ENCODE results near the gene ZNF385A.
A peak's percentile ranks its signal among the peaks of the same experiment; 100 is the strongest.

The ZNF385A gene

DNA sequence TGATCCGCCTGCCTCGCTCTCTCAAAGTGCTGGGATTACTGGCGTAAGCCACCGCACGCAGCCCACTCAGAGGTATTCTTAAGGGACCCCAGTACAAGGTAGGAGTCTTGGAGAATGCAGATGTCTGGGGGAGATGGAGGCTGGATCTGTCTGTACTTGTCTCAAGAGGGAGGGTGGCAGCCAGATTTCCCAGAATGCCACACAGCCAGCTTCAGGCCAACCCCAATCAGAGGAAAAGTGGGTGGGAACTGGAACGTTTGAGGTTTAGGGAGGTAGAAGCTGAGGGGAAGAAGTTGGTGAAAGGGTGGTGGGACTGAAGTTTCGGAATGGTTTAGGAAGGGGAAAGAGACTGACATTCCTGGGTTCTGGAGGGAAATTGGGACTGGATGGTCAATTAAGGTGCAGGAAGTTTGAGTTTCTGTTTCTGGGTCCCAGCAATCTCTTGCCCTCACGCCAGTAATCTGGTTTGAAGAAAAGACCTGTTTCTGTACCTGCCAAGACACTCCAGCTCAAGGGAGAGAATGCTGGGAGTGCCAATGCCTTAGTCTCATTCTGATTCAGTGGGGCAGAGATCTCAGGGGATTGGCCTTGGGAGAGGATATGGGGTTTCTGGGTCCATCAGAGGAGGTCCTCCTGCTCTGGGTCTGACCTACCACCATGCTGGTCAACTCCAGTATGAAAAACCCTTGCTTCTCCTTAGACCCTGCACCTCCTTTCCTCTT is 8.1 kb upstream of the ZNF385A start:
- ATAC-seq (ENCODE audit: low read depth) (no peak), DNase-seq (ENCODE audit: low spot score in 2 of 2) (no peak)
- no peaks in the 10 kb centered on the region for H3K36me3 Mint-ChIP-seq
- H3K27ac Mint-ChIP-seq = no peak overlapping the region
- H3K27me3 Mint-ChIP-seq = no peaks in the 10 kb centered on the region
- peaks cover 28% of the 10 kb centered on the region for H3K4me1 Mint-ChIP-seq
- peak overlapping the region; percentile 43 for H3K4me3 Mint-ChIP-seq
- H3K9me3 Mint-ChIP-seq = no peaks in the 10 kb centered on the region

DNA sequence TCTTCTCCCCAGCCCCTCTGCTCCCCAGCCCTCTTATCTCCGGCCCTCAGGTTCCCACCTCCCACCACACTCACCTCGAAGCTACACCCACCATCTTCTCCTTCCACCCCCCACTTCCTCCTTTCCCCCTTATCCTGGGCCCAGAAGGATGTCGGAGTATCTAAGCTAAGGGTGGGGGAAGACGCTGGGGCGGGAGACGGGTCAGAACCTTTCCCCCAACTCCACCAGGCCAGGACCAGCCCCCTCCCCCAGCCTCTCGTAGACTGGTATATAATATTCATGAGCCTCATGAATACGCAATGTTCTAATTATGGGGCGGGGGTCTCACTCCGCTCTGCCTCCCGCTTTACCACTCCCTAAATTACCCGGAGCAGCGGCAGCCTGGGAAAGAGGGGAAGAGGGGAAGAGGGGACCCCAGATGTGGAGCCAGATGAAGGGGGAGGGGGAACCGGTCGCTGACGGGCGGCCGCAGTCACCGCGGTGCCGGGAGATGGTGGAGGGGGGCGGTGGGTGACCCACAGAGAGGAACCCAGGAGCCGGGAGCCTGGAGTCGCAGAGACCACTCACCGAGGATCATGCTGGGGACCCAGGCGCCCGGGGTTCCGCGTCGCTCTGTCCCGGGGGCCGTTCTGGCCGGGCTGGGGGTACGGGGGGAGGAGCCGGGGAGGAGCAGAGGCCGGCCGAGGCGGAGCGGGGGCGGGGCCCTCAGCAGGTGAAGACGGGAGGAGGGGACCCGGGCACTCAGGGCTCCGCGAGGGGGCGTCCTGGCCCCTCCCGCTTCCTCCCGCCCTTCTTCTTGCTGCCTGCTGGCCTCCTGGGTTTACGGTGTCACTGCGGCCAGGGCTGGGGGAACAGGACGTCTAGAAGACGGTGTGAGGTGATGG is 6.4 kb upstream of the ZNF385A start:
- peaks cover 33% of the 10 kb centered on the region for H3K4me1 Mint-ChIP-seq
- ATAC-seq (ENCODE audit: low read depth) (peak; percentile 91), DNase-seq (ENCODE audit: low spot score in 2 of 2) (peak; percentile 55 to 63)
- no peaks in the 10 kb centered on the region for H3K36me3 Mint-ChIP-seq
- peak overlapping the region; percentile 92 for H3K4me3 Mint-ChIP-seq
- no peaks in the 10 kb centered on the region for H3K27me3 Mint-ChIP-seq
- peak overlapping the region; percentile 1 for H3K27ac Mint-ChIP-seq
- no peaks in the 10 kb centered on the region for H3K9me3 Mint-ChIP-seq

DNA sequence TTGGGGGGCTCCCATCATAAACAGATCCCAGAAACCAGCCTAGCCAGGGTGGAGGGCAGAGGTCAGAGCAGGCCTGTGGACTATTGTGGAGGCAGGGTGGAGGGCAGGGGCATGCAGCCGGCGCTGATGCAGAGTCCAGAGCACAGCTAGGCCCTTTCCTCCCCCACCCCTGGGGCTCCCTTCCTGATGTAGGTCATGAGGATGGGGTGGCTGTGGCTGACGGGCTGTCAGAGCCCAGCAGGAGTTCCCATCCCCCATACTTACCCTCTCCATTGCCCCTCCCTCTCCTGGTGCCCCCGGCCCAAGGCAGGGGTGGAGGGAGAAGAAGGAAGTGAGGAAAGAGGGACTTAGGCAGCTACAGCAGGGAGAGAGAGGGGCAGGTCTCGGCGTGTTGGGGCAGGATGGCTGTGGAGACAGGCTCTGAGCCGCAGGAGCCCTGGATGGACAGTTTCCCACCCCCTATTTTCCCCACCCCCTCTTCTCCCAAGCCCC is 5.7 kb upstream of the ZNF385A start:
- H3K27me3 Mint-ChIP-seq = no peaks in the 10 kb centered on the region
- ATAC-seq (ENCODE audit: low read depth) = no peak
- no peaks in the 10 kb centered on the region for H3K9me3 Mint-ChIP-seq
- peak overlapping the region; percentile 1 for H3K27ac Mint-ChIP-seq
- DNase-seq (ENCODE audit: low spot score in 2 of 2) = no peak
- H3K4me3 Mint-ChIP-seq = peak overlapping the region; percentile 92
- no peaks in the 10 kb centered on the region for H3K36me3 Mint-ChIP-seq
- peaks cover 35% of the 10 kb centered on the region for H3K4me1 Mint-ChIP-seq

DNA sequence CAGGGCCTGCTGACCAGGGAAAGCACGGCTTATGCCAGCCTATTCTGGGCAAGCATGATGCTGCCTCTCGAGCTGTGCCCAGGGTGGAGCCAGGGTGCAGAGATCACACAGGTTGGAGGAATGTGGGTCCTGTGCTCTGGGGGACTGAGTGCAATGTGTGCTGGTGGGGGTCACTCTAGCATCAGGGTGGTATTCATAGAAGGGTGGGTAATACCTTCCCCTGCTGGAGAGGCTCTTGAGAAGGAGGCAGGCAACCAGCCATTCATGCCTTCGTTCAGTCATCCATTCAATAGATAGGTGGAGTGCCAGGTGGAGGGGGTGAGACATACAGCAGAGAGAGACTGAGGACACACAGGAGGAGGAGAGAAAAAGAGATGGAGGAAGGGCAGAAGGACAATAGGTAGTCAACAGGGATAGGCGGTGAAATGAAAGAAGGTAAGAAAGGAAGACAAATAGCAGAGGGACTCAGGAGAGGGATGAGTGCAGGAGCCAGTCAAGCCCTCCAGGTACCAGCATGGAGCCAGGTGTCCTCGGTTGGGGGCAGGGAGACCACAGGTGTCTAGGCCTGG is 5.2 kb upstream of the ZNF385A start:
- Mint-ChIP-seq H3K27ac (peak overlapping the region; percentile 1), H3K9me3 (no peaks in the 10 kb centered on the region), H3K27me3 (no peaks in the 10 kb centered on the region), H3K36me3 (no peaks in the 10 kb centered on the region), H3K4me1 (peaks cover 40% of the 10 kb centered on the region), H3K4me3 (peak overlapping the region; percentile 92)
- ATAC-seq (ENCODE audit: low read depth) (no peak), DNase-seq (ENCODE audit: low spot score in 2 of 2) (no peak)

DNA sequence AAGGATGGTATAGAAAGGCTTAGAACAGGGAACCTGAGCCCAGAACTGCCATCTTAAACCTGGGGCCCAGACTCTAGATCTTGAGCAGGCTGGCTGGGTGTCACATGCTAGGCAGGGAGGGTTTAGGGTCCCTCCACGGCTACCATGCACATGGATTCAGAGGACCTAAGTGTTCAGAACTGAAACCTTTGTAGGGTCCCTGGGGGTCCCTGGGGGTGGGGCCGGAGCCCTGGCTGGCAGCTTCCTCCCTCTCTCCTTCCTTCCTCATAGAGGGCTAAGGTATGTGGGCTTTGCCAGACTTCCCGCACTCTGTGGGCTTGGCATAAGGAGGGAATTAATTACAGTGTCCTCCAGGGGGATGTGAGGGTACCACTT is 4.6 kb upstream of the ZNF385A start:
- no peaks in the 10 kb centered on the region for H3K27me3 Mint-ChIP-seq
- H3K27ac Mint-ChIP-seq = no peak overlapping the region
- ATAC-seq (ENCODE audit: low read depth) = no peak
- H3K36me3 Mint-ChIP-seq = no peaks in the 10 kb centered on the region
- peaks cover 43% of the 10 kb centered on the region for H3K4me1 Mint-ChIP-seq
- no peaks in the 10 kb centered on the region for H3K9me3 Mint-ChIP-seq
- no peak overlapping the region for H3K4me3 Mint-ChIP-seq
- no peak for DNase-seq (ENCODE audit: low spot score in 2 of 2)

DNA sequence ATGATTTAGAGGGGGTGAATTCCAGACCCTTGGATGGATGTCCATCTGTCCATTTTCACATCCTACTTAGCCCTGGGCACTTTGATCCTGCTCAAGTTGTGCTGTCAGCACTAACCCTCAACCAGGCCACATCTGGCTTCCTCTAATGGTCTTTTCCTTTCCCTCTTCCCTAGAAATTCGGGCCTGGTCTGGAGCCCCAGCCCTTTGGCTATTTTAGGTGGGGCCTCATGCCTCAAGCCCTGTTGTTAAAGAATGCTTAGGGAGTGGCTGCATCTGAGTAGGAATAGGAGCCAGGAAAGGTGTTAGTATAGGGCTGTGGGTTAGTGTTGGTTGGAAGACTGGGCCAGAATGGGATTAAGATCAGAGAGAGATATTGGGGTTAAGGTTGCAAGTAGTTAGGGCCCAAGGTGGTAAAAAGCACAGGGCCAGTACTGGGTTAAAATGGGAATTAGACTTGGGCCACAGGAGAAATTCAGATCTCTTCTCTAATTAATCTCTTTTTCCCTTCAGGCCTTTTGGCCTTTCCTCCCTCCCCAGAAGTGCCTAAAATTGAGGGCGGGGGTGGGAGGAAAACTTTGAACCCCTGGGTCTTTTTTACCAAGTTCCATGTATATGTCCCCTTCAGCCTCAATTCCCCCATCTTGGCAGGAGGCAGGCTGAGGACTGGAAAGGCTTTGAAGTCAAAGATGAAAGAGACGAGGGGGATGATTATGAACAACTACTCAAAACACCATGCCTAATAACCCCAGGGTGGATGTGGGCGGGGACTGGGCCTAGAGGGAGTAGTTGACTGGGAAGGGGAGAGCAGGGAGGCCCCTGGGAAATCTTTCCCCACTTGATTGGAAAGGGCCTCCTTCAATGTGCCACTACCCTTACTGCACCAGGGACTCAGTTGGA is 4.0 kb upstream of the ZNF385A start:
- Mint-ChIP-seq H3K9me3 (no peaks in the 10 kb centered on the region), H3K36me3 (no peaks in the 10 kb centered on the region), H3K27ac (peak overlapping the region; percentile 83), H3K4me1 (peaks cover 44% of the 10 kb centered on the region), H3K27me3 (no peaks in the 10 kb centered on the region), H3K4me3 (no peak overlapping the region)
- ATAC-seq (ENCODE audit: low read depth) = no peak
- DNase-seq (ENCODE audit: low spot score in 2 of 2) = no peak

DNA sequence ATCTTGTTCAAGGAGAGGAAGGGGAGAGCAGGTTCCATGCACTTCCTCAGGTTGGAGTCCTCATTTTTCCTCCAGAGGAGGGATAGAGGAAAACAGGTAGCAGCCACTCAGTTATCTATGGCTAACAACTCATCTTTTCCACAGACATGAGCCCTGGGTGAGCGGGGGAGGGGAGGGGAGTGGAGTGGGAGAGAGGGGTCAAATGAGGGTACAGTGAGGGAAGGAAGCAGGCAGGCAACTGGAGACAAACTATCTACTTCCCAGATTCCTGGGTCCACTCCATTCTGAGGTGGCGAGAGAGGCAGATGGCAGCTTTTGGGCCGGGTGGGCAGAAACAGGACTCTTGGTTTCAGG is 2.6 kb upstream of the ZNF385A start:
- no peaks in the 10 kb centered on the region for H3K36me3 Mint-ChIP-seq
- peaks cover 44% of the 10 kb centered on the region for H3K4me1 Mint-ChIP-seq
- no peak overlapping the region for H3K27ac Mint-ChIP-seq
- no peak for DNase-seq (ENCODE audit: low spot score in 2 of 2)
- H3K9me3 Mint-ChIP-seq = no peaks in the 10 kb centered on the region
- ATAC-seq (ENCODE audit: low read depth) = no peak
- H3K4me3 Mint-ChIP-seq = no peak overlapping the region
- no peaks in the 10 kb centered on the region for H3K27me3 Mint-ChIP-seq

DNA sequence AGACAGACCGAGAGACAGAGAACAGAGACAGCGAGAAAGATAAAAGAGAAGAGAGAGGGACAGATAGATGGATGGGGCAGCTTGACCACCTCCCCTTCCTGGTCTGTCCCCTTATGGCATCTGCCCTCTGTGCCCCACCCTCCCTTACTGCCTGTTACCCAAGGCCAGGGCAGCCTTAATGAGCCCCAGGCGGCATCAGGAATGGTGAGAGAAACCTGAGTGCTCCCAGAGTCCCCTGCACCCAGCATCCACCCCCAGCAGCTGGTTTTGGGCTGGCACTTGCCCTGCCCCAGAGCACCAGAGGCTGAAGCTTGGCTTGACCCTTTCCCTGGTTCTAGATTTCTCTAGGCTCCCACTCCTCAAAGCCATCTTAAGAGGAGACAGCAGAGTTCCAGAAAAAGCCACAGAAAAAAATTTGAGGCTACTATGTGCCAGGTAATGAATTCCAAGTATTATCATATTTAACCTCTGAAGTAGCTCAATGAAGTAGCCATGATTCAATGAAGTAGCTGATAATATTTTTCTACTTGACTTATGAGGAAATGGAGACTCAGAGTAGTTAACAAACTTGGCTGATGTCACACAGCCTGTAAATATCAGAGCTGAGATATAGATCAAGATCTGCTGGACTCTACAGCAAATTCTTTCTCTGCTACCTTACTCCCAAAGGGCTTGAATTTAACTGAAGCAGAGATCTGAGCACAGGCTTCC is 2.0 kb upstream of the ZNF385A start:
- no peaks in the 10 kb centered on the region for H3K36me3 Mint-ChIP-seq
- H3K4me3 Mint-ChIP-seq = no peak overlapping the region
- H3K9me3 Mint-ChIP-seq = no peaks in the 10 kb centered on the region
- no peaks in the 10 kb centered on the region for H3K27me3 Mint-ChIP-seq
- no peak overlapping the region for H3K27ac Mint-ChIP-seq
- ATAC-seq (ENCODE audit: low read depth) (no peak), DNase-seq (ENCODE audit: low spot score in 2 of 2) (no peak)
- H3K4me1 Mint-ChIP-seq = peaks cover 39% of the 10 kb centered on the region

DNA sequence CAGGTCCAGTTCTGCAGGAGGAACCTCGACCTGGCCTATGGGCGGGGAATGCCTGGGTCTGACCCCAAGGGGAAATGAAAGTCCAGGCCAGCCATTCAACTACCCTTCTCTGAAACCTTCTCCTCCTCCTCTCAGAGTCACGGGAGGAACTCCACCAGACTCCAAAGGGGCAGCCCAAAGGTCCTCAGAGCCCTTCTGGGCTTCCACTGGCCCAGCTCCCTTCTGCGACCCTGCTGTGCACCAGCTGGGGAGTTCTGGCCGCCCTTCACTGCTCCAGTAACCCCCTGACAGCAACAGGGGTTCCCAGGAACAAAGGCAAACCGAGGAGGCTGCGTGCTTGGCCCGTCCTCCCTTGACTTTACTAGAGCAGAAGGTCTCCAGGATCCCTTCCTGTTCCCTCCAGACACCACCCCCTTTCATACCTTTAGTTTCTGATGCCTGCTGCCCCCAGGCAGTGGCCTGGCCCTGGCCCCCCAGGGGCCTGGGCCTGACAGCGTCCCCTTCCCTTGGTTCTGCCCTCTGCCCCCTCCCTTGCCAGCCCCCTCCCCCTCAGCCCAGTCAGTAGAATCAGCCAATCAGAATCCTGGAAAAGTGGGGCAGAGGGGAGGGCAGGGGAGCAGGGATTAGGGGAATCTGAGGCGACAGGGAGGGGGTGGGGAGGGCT is 850 bp upstream of the ZNF385A start:
- DNase-seq (ENCODE audit: low spot score in 2 of 2) (peak in 1 of 2 donors; percentile 30), ATAC-seq (ENCODE audit: low read depth) (peak; percentile 63)
- H3K9me3 Mint-ChIP-seq = no peaks in the 10 kb centered on the region
- H3K27me3 Mint-ChIP-seq = no peaks in the 10 kb centered on the region
- H3K36me3 Mint-ChIP-seq = no peaks in the 10 kb centered on the region
- H3K4me1 Mint-ChIP-seq = peaks cover 33% of the 10 kb centered on the region
- no peak overlapping the region for H3K27ac Mint-ChIP-seq
- no peak overlapping the region for H3K4me3 Mint-ChIP-seq

DNA sequence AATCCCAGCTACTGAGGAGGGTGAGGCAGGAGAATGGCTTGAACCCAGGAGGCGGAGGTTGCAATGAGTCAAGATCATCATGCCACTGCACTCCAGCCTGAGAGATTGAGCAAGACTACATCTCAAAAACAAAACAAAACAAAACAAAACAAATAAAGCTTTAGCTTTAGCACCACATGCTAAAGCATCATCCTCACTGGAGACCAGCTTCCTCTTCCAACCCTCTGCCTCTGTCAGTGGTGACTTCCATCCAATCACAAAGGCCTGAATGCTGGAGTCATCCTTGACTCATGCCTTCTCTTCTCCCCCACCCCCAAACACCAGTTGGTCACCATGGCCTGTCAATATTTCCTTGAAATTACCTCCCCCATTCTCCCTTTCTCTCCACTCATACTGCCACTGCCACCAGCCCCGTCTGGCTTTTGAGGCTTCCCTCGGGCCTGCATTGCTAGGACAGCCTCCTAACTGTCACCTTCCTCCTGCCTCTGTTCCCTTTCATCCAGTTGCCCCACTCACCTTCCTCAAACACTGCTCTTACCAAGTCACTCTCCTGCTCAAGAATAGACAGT is 1.4 kb downstream of the ZNF385A start:
- Mint-ChIP-seq H3K27me3 (no peaks in the 10 kb centered on the region), H3K36me3 (no peaks in the 10 kb centered on the region), H3K4me3 (no peak overlapping the region), H3K27ac (no peak overlapping the region), H3K4me1 (peaks cover 36% of the 10 kb centered on the region), H3K9me3 (no peaks in the 10 kb centered on the region)
- DNase-seq (ENCODE audit: low spot score in 2 of 2) = no peak
- ATAC-seq (ENCODE audit: low read depth) = no peak

DNA sequence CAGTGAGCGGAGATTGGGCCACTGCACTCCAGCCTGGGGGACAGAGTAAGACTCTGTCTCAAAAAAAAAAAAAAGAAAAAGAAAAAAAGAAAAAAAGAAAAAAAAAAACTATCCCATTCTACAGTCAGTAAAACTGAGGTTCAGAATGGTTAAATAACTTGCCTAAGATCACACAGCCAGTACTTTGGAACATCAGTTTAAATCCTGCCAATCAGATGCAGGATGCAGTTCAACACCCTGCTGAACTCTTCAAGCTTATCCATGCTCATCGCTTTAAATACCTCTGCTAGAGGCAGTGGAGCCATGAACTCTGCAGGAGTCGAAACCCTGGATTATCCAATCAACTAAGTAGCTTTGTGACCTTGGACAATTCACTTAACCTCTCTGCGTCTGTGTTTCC is 3.4 kb downstream of the ZNF385A start:
- Mint-ChIP-seq H3K4me3 (no peak overlapping the region), H3K9me3 (no peaks in the 10 kb centered on the region), H3K27me3 (no peaks in the 10 kb centered on the region), H3K4me1 (peaks cover 30% of the 10 kb centered on the region), H3K36me3 (no peaks in the 10 kb centered on the region), H3K27ac (no peak overlapping the region)
- DNase-seq (ENCODE audit: low spot score in 2 of 2) (no peak), ATAC-seq (ENCODE audit: low read depth) (no peak)

DNA sequence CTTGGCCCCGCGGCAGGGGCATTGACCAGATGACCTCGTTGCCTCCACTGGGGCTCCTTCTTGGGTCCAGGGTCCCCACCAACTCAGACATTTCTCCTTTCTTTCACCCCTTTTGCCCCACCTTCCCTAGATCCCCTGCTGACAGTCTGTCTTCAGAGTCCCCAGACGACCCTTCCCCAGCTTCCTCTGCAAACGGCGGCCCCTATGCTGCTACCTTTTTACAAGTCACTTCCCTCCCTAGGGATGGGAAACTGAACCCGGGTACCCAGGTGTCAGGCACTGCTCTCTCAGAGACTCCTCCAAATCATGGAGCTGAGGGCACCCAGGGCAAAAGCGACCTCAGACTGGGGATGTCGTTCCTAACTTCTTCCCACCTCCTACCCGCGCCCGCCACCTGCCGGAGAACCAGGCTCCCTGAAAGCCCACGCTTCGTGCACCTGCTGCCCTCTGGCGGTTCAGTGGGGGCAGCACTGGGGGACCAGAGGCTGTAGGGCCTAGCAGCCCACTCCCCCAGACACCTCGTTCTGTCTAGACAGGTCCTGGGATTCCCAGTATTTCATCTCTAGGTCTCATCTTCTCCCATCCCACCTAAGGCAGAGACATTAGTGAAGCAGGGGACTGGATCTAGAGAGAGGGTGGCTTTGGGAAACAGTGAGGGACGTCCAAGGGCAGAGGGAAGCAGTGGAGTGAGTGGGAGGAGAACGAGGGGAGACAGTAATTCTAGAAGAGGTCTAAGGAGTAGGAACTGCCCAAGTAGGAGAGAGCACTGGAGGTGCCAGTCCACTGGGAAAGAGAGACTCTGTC is 4.9 kb downstream of the ZNF385A start:
- H3K4me3 Mint-ChIP-seq = peak overlapping the region; percentile 62
- H3K4me1 Mint-ChIP-seq = peaks cover 21% of the 10 kb centered on the region
- no peaks in the 10 kb centered on the region for H3K9me3 Mint-ChIP-seq
- DNase-seq (ENCODE audit: low spot score in 2 of 2) (peak; percentile 84 to 94), ATAC-seq (ENCODE audit: low read depth) (peak; percentile 90)
- H3K27ac Mint-ChIP-seq = no peak overlapping the region
- no peaks in the 10 kb centered on the region for H3K36me3 Mint-ChIP-seq
- H3K27me3 Mint-ChIP-seq = no peaks in the 10 kb centered on the region
